ENCODE results near the gene COX4I1.

The COX4I1 gene

GRCh38 chr16:85842435-85842834 is 42.9 kb downstream of the COX4I1 start:
- no peak for DNase-seq

DNA sequence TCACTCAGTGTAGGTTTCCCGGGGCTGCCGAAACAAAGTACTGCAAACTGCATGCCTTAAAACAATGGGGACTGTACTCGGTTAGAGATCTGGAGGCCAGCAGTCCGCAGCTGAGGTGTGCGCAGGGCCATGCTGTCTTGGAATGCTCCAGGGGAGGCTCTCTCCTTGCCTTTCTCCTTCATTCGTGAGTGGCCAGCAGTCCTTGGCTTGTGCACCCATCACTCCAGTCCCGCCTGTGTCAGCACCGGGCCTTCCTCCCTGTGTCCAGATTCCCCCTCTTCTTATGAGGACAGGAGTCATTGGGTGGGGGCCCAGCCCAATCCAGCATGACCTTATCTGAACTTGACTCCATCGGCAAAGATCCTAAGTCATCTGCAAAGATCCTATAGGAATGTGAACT is 43.4 kb downstream of the COX4I1 start:
- no peak for DNase-seq
- TF ChIP-seq POLR2A (IDR thresholded peaks at IDR 0.05; ENCODE audit: low read length) (no peak), GATA1 (IDR thresholded peaks at IDR 0.05; ENCODE audit: low read depth, low read length) (no peak)

More at GRCh38 chr16:85842435-85842834, 42.9 kb downstream of the COX4I1 start:
- TF ChIP-seq GATA1 (IDR thresholded peaks at IDR 0.05; ENCODE audit: low read depth, low read length) = no peak
- TF ChIP-seq POLR2A (IDR thresholded peaks at IDR 0.05; ENCODE audit: low read length) = no peak

- no peak for DNase-seq
- TF ChIP-seq POLR2A (IDR thresholded peaks at IDR 0.05; ENCODE audit: low read length) = no peak
- TF ChIP-seq GATA1 (IDR thresholded peaks at IDR 0.05; ENCODE audit: low read depth, low read length) = no peak
These were observed 44.1 kb downstream of the COX4I1 start for GRCh38 chr16:85843471-85844168.

DNA sequence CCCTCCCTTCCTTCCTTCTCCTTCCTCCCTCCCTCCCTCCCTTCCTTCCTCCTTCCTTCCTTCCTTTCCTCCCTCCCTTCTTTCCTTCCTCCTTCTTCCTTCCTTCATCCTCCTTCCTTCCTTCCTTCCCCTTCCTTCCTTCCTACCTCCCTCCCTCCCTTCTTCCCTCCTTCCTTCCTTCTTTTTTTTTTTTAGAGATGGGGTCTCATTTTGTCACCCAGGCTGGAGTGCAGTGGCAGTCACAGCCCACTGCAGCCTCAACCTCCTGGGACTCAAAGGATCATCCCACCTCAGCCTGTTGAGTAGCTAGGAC is 44.6 kb downstream of the COX4I1 start:
- TF ChIP-seq POLR2A (IDR thresholded peaks at IDR 0.05; ENCODE audit: low read length) = no peak
- TF ChIP-seq GATA1 (IDR thresholded peaks at IDR 0.05; ENCODE audit: low read depth, low read length) = no peak
- no peak for DNase-seq

DNA sequence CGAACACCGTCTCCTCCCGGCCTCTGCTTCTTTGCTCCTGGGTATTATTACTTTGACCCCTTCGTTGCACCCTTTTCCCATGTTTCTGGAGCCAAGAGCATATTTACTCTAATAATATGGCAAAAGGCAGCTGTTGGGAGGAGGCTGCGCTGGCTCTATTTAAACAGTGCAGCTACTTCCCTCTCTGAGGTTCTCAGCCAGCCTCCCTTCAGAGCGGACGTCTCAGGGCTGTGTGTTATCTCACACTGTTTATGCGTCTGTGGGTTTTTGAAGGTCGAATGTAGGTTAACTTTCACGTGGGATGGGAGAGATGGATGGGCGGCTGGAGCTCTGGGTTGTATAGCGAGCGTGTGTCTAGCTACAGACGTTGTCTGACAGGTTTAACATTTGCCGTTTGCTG is 45.3 kb downstream of the COX4I1 start:
- DNase-seq = no peak

DNA sequence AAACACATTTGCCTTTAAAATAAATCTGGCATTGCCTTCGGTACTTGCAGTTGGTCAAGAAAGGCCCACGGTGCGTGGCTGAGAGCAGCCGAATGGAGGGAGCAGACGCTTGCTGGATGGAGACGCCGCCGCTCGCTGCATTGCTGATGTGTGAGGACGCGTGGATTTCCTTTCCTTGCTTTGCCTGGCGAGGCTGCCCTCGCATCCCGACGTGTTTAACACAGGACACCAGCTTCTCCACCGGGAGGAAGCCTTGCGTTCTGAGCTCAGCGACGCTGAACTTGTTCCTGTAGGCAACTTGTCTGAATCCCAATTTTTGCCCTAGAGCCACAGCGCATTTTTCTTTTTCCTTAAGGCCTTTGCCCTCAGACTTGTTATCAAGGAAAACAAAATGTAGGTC is 45.8 kb downstream of the COX4I1 start:
- DNase-seq = no peak
- no peak for TF ChIP-seq GATA1 (IDR thresholded peaks at IDR 0.05; ENCODE audit: low read depth, low read length)
- no peak for TF ChIP-seq POLR2A (IDR thresholded peaks at IDR 0.05; ENCODE audit: low read length)

More for the DNA sequence above, 45.3 kb downstream of the COX4I1 start:
- TF ChIP-seq GATA1 (IDR thresholded peaks at IDR 0.05; ENCODE audit: low read depth, low read length) (no peak), POLR2A (IDR thresholded peaks at IDR 0.05; ENCODE audit: low read length) (no peak)

DNA sequence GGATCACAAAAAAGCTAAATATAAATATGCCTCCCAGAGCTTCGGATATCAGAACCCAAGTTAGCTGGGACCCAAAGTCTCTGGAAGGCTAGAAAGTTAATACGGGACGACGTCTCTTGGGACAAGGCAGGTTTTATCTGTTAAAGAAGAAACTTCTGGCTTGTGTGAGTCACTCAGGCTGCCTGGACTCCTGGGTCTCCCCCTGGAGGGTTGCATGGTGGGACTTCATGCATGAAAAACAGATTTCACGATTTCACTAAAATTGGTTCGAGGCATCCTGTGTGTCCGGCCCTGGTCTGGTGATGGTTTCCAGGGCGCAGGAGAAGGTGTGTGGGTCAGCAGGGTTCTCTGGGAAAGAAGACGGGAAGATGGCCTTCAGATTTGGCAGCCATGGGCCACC is 47.0 kb downstream of the COX4I1 start:
- TF ChIP-seq POLR2A (IDR thresholded peaks at IDR 0.05; ENCODE audit: low read length) (no peak), GATA1 (IDR thresholded peaks at IDR 0.05; ENCODE audit: low read depth, low read length) (no peak)
- no peak for DNase-seq

- no peak for DNase-seq
- TF ChIP-seq GATA1 (IDR thresholded peaks at IDR 0.05; ENCODE audit: low read depth, low read length) = no peak
These were observed 47.5 kb downstream of the COX4I1 start for GRCh38 chr16:85847036-85847435.

GRCh38 chr16:85847681-85848601 is 48.4 kb downstream of the COX4I1 start:
- no peak for TF ChIP-seq GATA1 (IDR thresholded peaks at IDR 0.05; ENCODE audit: low read depth, low read length)
- no peak for TF ChIP-seq POLR2A (IDR thresholded peaks at IDR 0.05; ENCODE audit: low read length)
- no peak for DNase-seq

- DNase-seq = no peak
- TF ChIP-seq GATA1 (IDR thresholded peaks at IDR 0.05; ENCODE audit: low read depth, low read length) (no peak), POLR2A (IDR thresholded peaks at IDR 0.05; ENCODE audit: low read length) (no peak)
These were observed 49.5 kb downstream of the COX4I1 start for GRCh38 chr16:85848986-85849385.

DNA sequence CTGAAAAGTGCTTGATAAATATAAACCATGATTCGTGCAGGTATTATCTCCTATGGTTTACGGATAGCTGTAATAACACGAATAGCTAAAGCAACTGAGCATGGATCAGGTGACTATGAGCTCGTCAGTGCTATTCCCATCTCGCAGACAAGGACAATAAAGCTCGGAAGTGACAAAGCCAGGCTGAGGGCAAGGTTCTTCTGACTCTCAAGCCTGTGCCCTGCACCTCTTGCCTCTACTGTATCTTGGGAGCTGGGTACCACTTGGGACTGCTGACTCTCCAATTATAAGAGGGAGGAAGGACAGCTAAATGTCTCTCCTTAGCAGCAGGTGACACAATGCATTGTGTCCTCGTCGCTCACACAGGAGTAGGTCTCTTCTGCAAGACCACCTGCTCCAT is 49.9 kb downstream of the COX4I1 start:
- TF ChIP-seq POLR2A (IDR thresholded peaks at IDR 0.05; ENCODE audit: low read length) (no peak), GATA1 (IDR thresholded peaks at IDR 0.05; ENCODE audit: low read depth, low read length) (no peak)
- no peak for DNase-seq

DNA sequence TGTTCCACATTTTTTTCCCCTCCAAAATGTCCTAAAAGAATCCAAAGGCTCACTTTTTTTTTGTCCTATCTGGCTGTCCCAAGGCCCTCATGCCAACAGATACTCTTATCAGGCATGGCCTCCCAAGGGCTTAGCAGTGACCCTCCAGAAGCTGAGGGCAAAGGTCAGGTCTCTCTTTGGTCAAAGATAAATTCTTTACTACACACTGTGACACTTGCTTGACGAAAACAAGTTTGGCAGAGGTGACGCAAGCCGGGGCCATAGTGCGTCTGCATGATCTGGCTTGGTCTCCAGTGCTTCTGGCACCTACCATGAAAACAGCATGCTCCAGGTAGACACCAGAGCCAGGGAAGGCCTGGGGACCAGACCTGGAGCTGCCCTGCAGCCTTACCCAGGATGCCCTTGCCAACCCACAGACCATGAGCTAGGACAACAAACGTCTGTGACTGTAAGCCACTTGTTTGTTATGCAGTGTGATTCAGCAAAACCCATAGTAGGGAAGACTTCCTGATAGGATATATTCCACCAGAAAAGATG is 50.9 kb downstream of the COX4I1 start:
- no peak for DNase-seq
- no peak for TF ChIP-seq POLR2A (IDR thresholded peaks at IDR 0.05; ENCODE audit: low read length)
- no peak for TF ChIP-seq GATA1 (IDR thresholded peaks at IDR 0.05; ENCODE audit: low read depth, low read length)

DNA sequence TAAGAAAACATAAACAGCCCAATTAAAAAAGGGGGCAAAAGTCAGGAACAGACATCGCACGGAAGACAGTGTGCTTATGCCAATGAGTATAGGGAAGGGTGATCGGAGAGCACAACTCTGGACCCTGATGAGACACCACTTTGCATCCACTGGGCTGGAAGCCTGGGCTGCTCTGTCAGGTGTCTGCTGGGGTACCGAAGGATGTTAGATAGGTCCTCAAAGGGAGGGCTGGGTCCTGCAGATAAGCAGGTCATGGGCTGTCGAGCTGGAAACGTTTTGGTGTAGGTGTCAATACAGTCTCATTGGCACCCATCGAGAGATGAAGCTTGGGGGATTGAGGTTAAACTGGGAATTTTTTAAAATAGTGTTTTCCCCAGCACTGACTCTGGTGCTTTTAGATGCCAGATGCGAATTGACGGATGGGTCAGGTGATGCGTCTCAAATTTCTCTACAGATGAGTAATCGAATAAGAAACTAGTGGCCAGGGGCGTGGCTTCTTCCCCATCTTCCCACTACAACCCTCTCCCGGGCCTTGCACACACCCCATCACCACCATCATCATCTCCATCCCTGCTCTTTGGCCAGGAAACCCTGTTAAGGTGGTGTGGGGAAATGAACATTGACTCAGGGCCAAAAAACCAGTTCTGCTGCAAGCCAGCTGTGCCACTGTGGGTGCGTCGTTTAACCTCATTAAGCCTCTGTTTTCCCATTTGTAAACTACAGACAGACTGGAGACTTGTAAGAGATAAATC is 51.7 kb downstream of the COX4I1 start:
- no peak for DNase-seq
- no peak for TF ChIP-seq GATA1 (IDR thresholded peaks at IDR 0.05; ENCODE audit: low read depth, low read length)
- no peak for TF ChIP-seq POLR2A (IDR thresholded peaks at IDR 0.05; ENCODE audit: low read length)

Measured in erythroblast (primary cell).